Karpas-422 (cell line): ENCODE data around the gene PLA2G4D. TPM values are rescaled to one million over a fixed set of nuclear protein-coding genes. Genes with fewer than 3 reads are reported as not detected.

Experiments
- DNase-seq: peaks from one replicate; pipeline ENCODE4 v3.0.0-alpha.2; 2015
- H2AFZ ChIP-seq: fragments of 200-600 bp; sonication (generic); 2 replicates; pipeline ENCODE4 v1.6.1; 2014; ENCODE audit warnings: antibody characterized with exemption, low read length, mixed read lengths
- H3K27ac ChIP-seq: fragments of 200-600 bp; sonication (generic); 2 replicates; pipeline ENCODE4 v1.5.1; 2014; ENCODE audit warnings: mild to moderate bottlenecking, low read length, moderate library complexity
- H3K27me3 ChIP-seq: fragments of 200-600 bp; sonication (generic); 2 replicates; pipeline ENCODE4 v1.6.1; 2014; ENCODE audit warnings: low read length, mixed read lengths
- H3K36me3 ChIP-seq: fragments of 200-600 bp; sonication (generic); 2 replicates; pipeline ENCODE4 v1.6.1; 2014; ENCODE audit warnings: low read length, mixed read lengths; ENCODE audit not compliant: insufficient read depth
- H3K4me1 ChIP-seq: fragments of 200-600 bp; sonication (generic); 2 replicates; pipeline ENCODE4 v1.6.1; 2014; ENCODE audit warnings: mild to moderate bottlenecking, low read length, mixed read lengths
- H3K4me2 ChIP-seq: fragments of 200-600 bp; sonication (generic); 2 replicates; pipeline ENCODE4 v1.6.1; 2014; ENCODE audit warnings: low read length, low read depth, mild to moderate bottlenecking; ENCODE audit not compliant: poor library complexity, severe bottlenecking
- H3K4me3 ChIP-seq: fragments of 200-600 bp; sonication (generic); 2 replicates; pipeline ENCODE4 v1.5.1; 2014; ENCODE audit warnings: mild to moderate bottlenecking, antibody characterized with exemption, low read length, mixed read lengths
- H3K79me2 ChIP-seq: fragments of 200-600 bp; sonication (generic); 2 replicates; pipeline ENCODE4 v1.6.1; 2014; ENCODE audit warnings: mild to moderate bottlenecking, low read length, mixed read lengths
- H3K9ac ChIP-seq: fragments of 200-600 bp; sonication (generic); 2 replicates; pipeline ENCODE4 v1.6.0; 2014; ENCODE audit warnings: low read length
- H3K9me2 ChIP-seq: fragments of 200-600 bp; sonication (generic), shearing (Covaris generic); replicated peaks from 2 replicates; pipeline ENCODE4 v1.6.0; 2014; ENCODE audit warnings: mild to moderate bottlenecking, low read length, moderate library complexity; ENCODE audit not compliant: insufficient read depth
- H3K9me3 ChIP-seq: fragments of 300-700, 200-600 bp; sonication (generic); 2 replicates; pipeline ENCODE4 v1.6.1; 2014; ENCODE audit warnings: low read length, mixed read lengths
- H4K20me1 ChIP-seq: fragments of 200-600 bp; sonication (generic); 2 replicates; pipeline ENCODE4 v1.6.1; 2014; ENCODE audit warnings: mild to moderate bottlenecking, antibody characterized with exemption, low read length, low read depth; ENCODE audit not compliant: insufficient read depth
- total RNA-seq: library from RNA; depleted of rRNA; stranded (reverse); fragments of >200 nt; shearing (Covaris generic); gene quantifications from 2 replicates; pipeline ENCODE4 v1.2.3, GENCODE V29; 2014; ENCODE audit warnings: low replicate concordance

PLA2G4D gene
- total RNA-seq, 1 experiment from 2014 or later, result not detected

DNA sequence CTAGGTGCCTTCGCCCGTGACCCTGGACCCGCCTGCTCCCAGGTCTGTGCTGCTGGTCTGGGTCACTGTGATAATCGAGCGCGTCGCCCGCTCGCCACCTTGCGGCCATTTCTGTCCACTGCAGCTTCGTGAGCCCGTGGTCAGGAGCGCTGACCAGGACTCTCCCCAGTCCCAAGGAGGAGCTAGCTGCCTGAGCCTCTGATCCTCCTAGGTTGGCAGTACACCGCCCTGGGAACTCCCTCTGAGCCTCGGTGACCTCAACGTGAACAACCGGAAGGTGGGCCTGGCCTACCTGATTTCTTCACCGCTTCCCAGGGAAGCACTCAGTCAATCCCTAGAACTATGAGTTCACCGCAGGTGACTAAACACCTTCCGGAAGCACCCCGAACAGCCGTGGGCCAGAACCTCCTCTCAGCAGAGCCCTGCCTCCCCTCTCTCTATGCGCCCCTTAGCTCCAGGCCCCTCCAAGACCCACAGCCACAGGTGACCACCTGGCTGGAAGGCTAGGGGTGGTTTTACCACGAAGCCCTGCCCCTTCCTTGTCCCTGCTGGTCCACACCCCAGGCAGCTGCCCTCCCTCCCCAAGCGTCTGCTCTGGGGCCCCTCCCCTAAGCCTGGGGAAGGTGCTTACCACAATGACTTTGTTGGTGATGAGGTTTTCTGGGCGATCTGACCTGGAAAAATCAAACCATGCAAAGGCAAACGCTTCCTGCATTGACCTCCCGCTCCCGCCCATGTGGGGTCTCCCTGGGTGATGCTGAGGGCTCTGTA is 9.7 kb downstream of the PLA2G4D start:
- Histone ChIP-seq H2AFZ (no peak overlapping the region), H3K9ac (no peak overlapping the region), H3K4me2 (no peak overlapping the region), H3K27me3 (no peaks in the 10 kb centered on the region), H3K9me3 (no peaks in the 10 kb centered on the region), H3K36me3 (no peaks in the 10 kb centered on the region), H3K4me3 (no peak overlapping the region), H3K27ac (no peak overlapping the region), H3K4me1 (no peaks in the 10 kb centered on the region), H3K79me2 (no peaks in the 10 kb centered on the region), H3K9me2 (no peaks in the 10 kb centered on the region), H4K20me1 (no peaks in the 10 kb centered on the region)
- peak; percentile 77 for DNase-seq

DNA sequence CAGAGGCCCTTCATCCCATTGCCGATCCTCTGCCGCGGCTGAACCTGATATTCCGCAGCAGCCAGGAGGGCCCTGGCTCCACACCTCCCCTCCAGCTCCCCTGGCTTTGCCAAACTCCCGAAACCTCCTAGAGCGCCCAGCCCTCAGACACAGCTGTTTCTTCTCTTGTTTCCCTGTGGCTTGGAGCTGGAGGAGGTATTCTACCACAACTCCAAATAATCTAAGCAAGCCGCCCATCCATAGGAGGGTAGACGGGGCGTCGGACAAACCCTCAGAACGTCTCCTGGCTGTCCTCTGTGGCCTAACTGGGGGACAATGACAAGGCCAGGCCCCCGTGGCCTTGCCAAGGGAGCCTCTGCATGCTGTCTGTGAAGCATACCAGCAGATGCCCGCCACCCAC is 10.4 kb downstream of the PLA2G4D start:
- Histone ChIP-seq H3K27me3 (no peaks in the 10 kb centered on the region), H3K4me1 (no peaks in the 10 kb centered on the region), H3K4me2 (no peak overlapping the region), H3K27ac (no peak overlapping the region), H3K4me3 (no peak overlapping the region), H2AFZ (no peak overlapping the region), H3K9me3 (no peaks in the 10 kb centered on the region), H3K79me2 (no peaks in the 10 kb centered on the region), H3K9ac (no peak overlapping the region), H4K20me1 (no peaks in the 10 kb centered on the region), H3K9me2 (no peaks in the 10 kb centered on the region), H3K36me3 (no peaks in the 10 kb centered on the region)
- no peak for DNase-seq

DNA sequence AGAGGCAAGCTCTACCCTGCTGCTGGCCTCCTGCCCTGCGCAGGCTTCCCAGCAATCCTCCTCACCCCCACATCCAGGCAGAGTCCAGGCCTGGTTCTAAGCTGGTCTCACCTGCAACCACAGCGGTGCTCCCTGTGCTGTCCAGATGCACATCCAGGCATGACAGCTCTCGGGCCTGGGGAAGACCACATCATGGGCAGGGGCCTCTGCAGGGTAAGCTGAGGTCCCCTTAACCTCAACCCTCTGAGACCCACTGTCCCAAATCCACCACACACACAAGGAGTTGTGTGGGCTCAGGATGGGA is 10.8 kb downstream of the PLA2G4D start:
- no peak overlapping the region for H3K4me3 ChIP-seq
- no peaks in the 10 kb centered on the region for H3K9me2 ChIP-seq
- DNase-seq, result no peak
- no peaks in the 10 kb centered on the region for H3K27me3 ChIP-seq
- no peak overlapping the region for H3K9ac ChIP-seq
- no peaks in the 10 kb centered on the region for H3K36me3 ChIP-seq
- H3K27ac ChIP-seq, result no peak overlapping the region
- no peaks in the 10 kb centered on the region for H4K20me1 ChIP-seq
- no peak overlapping the region for H3K4me2 ChIP-seq
- no peaks in the 10 kb centered on the region for H3K79me2 ChIP-seq
- no peaks in the 10 kb centered on the region for H3K9me3 ChIP-seq
- no peaks in the 10 kb centered on the region for H3K4me1 ChIP-seq
- H2AFZ ChIP-seq, result no peak overlapping the region

DNA sequence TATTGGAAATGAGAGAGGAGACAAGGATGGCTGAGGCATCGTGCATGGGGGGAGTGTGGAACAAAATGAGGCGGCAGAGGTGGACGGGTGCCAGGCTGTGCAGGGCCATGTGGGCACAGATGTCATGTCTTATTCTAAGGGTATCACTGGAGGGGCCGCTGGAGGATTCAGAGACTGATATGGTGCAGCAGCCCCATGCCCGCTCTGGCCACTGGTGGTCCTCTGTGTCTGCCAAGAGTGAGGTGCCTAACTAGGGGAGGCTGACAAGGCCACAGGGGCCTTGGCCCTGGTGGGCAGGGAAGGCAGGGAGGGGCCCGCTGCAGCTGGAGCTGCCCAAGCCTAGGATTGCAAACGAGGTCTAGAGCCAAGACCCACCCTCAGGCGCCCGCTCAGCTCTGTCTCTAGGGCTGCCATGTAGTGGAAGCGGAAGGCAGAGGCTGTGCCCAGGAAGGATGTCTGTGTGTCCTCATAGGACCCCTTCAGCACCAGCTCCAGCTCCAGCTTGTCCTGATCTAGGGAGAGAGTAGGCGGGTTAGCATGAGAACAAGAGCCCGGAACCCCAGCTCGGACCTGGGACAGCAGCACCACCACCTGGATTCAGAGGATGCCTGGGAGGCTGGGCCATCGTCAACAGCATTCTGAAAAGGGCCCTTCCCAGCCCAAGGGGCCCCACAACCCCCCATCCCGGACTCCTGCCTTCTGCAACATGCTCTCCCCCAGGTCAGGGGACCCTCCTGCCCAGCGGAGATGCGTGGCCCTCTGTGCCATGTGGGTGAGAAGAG is 11.3 kb downstream of the PLA2G4D start:
- peaks cover 2% of the 10 kb centered on the region; the same call in 1 of the 2 replicates for H3K4me1 ChIP-seq
- no peak overlapping the region for H2AFZ ChIP-seq
- no peaks in the 10 kb centered on the region for H3K79me2 ChIP-seq
- no peak overlapping the region for H3K4me2 ChIP-seq
- H3K9me2 ChIP-seq, result no peaks in the 10 kb centered on the region
- H3K4me3 ChIP-seq, result no peak overlapping the region
- H3K27me3 ChIP-seq, result no peaks in the 10 kb centered on the region
- H3K36me3 ChIP-seq, result no peaks in the 10 kb centered on the region
- no peak for DNase-seq
- H3K27ac ChIP-seq, result no peak overlapping the region
- no peak overlapping the region for H3K9ac ChIP-seq
- H4K20me1 ChIP-seq, result no peaks in the 10 kb centered on the region
- no peaks in the 10 kb centered on the region for H3K9me3 ChIP-seq

DNA sequence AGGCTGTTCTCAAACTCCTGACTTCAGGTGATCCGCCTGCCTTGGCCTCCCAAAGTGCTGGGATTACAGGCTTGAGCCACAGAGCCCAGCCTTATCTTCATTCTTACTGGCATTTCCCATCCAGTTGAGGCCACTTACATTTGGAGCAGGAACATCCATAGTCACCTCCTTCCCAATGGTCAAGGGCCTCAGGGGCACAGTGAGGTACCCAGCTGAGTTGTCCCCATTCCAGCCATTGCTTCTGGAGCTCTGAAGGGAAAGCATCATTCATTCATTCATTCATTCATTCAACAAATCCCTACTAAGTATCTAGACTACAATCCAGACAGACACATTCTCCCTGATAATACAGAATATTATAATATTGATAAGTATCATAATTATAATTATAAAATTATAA is 12.2 kb downstream of the PLA2G4D start:
- DNase-seq, result no peak
- H3K9me2 ChIP-seq, result no peaks in the 10 kb centered on the region
- H3K4me1 ChIP-seq, result peaks cover 4% of the 10 kb centered on the region; the same call in 1 of the 2 replicates
- no peak overlapping the region for H3K27ac ChIP-seq
- H3K27me3 ChIP-seq, result no peaks in the 10 kb centered on the region
- no peak overlapping the region for H3K4me3 ChIP-seq
- no peaks in the 10 kb centered on the region for H3K36me3 ChIP-seq
- H4K20me1 ChIP-seq, result no peaks in the 10 kb centered on the region
- H3K79me2 ChIP-seq, result no peaks in the 10 kb centered on the region
- no peak overlapping the region for H3K4me2 ChIP-seq
- no peak overlapping the region for H3K9ac ChIP-seq
- H2AFZ ChIP-seq, result no peak overlapping the region
- H3K9me3 ChIP-seq, result no peaks in the 10 kb centered on the region

DNA sequence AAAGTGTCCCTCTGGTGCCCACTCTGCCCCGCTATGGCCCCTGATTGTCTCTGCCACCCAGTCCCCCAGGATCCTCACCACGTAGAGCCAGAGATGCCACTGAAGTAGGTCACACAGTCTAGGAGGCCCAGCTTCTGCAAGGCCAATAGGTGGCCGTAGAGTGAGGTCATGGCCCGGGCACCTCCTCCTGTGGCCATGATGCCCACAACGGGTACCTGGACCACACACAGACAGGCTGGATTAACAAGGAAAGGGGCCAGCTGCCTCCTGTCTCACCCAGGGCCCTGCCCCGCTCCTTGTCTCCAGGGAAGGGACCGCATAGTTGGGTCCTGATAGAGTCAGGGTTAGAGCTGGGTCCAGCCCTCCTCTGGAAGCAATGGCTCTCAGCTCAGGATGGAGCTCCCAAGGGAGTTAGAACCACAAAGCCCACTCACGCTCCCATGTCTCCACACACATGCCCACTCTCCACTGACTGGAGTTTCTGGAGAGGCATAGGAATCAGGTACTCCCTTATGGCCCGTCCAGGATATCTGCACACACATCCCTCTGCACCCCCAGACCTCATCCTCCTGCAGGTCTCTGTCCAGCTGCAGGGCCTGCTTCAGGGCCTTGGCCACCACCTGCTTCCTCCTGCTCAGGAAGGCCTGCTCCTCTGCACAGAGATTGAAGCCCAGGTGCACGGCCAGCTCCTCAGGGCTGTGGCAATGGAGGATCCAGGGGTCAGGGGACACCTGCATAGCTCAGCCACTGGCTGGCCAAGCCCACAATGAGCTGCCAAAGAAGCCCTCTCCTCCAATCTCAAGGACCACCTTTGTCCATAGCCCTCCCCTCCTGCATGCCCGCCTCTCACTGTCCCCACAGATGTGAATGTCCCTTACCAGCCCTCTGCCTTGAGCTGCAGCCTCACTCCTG is 13.2 kb downstream of the PLA2G4D start:
- Histone ChIP-seq H3K9me2 (no peaks in the 10 kb centered on the region), H3K4me2 (no peak overlapping the region)
- no peak for DNase-seq

DNA sequence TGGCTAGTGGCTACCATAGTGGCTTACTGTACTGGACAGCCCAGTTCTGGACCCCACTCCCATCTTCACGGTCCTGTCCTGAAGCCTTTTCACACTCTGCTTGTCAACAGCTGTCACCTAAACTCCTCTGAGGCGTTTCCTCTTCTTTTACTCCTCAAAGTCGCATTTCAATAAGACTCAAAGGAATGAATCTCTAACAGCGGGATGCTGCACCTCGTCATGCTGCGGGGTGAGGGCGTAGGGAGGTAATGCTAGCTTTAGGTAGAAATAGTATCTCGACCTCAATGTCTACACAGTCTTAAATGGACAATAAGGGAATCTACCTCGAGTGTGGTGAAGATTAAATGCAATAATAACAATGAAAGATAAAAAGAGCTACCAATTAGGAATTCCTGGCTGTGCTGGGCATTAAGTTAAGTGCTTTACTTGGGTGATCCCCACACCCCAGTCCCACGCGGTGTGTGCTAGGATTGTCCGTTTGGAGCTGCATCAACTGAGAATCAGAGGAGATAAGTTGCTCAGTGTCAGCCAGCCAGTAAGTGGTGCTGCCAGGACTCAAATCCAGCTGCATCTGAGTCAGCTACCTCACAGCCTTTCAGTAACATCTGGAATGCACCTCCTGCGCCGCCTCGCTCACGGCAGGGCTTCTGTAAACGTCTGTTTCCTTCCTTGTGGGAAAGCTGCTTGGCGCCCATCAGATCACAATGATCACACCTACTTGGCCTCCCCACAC is 14.0 kb downstream of the PLA2G4D start:
- Histone ChIP-seq H3K4me3 (no peak overlapping the region), H3K9me2 (no peaks in the 10 kb centered on the region), H3K9me3 (no peaks in the 10 kb centered on the region), H3K27ac (no peak overlapping the region), H3K36me3 (no peaks in the 10 kb centered on the region), H4K20me1 (no peaks in the 10 kb centered on the region), H3K9ac (no peak overlapping the region), H3K79me2 (no peaks in the 10 kb centered on the region), H2AFZ (no peak overlapping the region), H3K4me1 (peaks cover 4% of the 10 kb centered on the region; the same call in 1 of the 2 replicates), H3K4me2 (no peak overlapping the region), H3K27me3 (no peaks in the 10 kb centered on the region)
- no peak for DNase-seq

More for the DNA sequence above, 13.2 kb downstream of the PLA2G4D start:
- Histone ChIP-seq H3K36me3 (no peaks in the 10 kb centered on the region), H4K20me1 (no peaks in the 10 kb centered on the region), H2AFZ (no peak overlapping the region), H3K79me2 (no peaks in the 10 kb centered on the region), H3K4me1 (peaks cover 4% of the 10 kb centered on the region; the same call in 1 of the 2 replicates), H3K27ac (no peak overlapping the region), H3K4me3 (no peak overlapping the region), H3K9ac (no peak overlapping the region), H3K27me3 (no peaks in the 10 kb centered on the region), H3K9me3 (no peaks in the 10 kb centered on the region)
